ENCODE measurements around the gene WSB2. TPM values are rescaled to one million over a fixed set of nuclear protein-coding genes. Genes with fewer than 3 reads are reported as not detected.

Gene WSB2
- total RNA-seq, 1 donor = 119 TPM

- H3K4me2 ChIP-seq (ENCODE audit: insufficient read depth, low read length) = no peak overlapping the region
- DNase-seq (ENCODE audit: insufficient read length, low spot score, missing footprints) = no peak
- H3K4me1 ChIP-seq (ENCODE audit: insufficient read depth, low read length) = no peaks in the 10 kb centered on the region
- H4K20me1 ChIP-seq (ENCODE audit: insufficient read depth, low read length) = no peaks in the 10 kb centered on the region
- H3K36me3 ChIP-seq (ENCODE audit: insufficient read depth, low read length) = no peaks in the 10 kb centered on the region
- TF ChIP-seq, protein P1, sequence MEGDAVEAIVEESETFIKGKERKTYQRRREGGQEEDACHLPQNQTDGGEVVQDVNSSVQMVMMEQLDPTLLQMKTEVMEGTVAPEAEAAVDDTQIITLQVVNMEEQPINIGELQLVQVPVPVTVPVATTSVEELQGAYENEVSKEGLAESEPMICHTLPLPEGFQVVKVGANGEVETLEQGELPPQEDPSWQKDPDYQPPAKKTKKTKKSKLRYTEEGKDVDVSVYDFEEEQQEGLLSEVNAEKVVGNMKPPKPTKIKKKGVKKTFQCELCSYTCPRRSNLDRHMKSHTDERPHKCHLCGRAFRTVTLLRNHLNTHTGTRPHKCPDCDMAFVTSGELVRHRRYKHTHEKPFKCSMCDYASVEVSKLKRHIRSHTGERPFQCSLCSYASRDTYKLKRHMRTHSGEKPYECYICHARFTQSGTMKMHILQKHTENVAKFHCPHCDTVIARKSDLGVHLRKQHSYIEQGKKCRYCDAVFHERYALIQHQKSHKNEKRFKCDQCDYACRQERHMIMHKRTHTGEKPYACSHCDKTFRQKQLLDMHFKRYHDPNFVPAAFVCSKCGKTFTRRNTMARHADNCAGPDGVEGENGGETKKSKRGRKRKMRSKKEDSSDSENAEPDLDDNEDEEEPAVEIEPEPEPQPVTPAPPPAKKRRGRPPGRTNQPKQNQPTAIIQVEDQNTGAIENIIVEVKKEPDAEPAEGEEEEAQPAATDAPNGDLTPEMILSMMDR (IDR thresholded peaks at IDR 0.05; ENCODE audit: extremely low read depth, low read depth, low read length) = no peak
- H3K27me3 ChIP-seq (ENCODE audit: insufficient read depth, low read length) = no peaks in the 10 kb centered on the region
- H3K9me3 ChIP-seq (ENCODE audit: low read depth, low read length) = no peaks in the 10 kb centered on the region
- H3K27ac ChIP-seq (ENCODE audit: low read depth, low read length) = no peak overlapping the region
- no peak overlapping the region for H2AFZ ChIP-seq (ENCODE audit: low read length)
- no peak overlapping the region for H3K4me3 ChIP-seq (ENCODE audit: insufficient read depth, low read length)
- H3K79me2 ChIP-seq (ENCODE audit: insufficient read depth, low read length) = no peaks in the 10 kb centered on the region
Measured at GRCh38 chr12:118070650-118071049, 9.7 kb upstream of the WSB2 start.

DNA sequence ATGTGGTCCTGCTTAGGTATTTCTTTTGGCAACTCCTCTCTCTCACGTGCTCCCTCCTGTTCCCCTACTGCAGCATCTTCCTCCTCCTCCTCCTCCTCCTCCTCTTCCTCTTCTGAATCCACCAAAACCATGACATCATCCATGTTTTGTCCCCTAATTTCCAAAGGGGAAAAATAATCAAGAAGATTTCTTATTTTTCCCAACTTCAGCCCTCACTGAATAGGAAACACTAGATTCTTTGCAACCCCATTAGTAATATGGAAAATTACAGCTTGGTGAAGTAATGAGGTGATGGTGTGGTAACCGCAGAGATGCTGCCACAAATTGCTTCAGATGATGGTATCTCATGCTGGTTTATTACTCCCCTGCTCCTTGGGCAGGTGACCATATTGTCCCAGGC, 7.5 kb upstream of the WSB2 start:
- no peaks in the 10 kb centered on the region for H3K27me3 ChIP-seq (ENCODE audit: insufficient read depth, low read length)
- H3K36me3 ChIP-seq (ENCODE audit: insufficient read depth, low read length) = no peaks in the 10 kb centered on the region
- H3K79me2 ChIP-seq (ENCODE audit: insufficient read depth, low read length) = no peaks in the 10 kb centered on the region
- no peak overlapping the region for H2AFZ ChIP-seq (ENCODE audit: low read length)
- TF ChIP-seq, protein P1 (IDR thresholded peaks at IDR 0.05; ENCODE audit: extremely low read depth, low read depth, low read length) = no peak
- no peak overlapping the region for H3K4me3 ChIP-seq (ENCODE audit: insufficient read depth, low read length)
- H3K4me1 ChIP-seq (ENCODE audit: insufficient read depth, low read length) = no peaks in the 10 kb centered on the region
- H4K20me1 ChIP-seq (ENCODE audit: insufficient read depth, low read length) = no peaks in the 10 kb centered on the region
- no peak overlapping the region for H3K27ac ChIP-seq (ENCODE audit: low read depth, low read length)
- H3K4me2 ChIP-seq (ENCODE audit: insufficient read depth, low read length) = no peak overlapping the region
- H3K9me3 ChIP-seq (ENCODE audit: low read depth, low read length) = no peaks in the 10 kb centered on the region
- DNase-seq (ENCODE audit: insufficient read length, low spot score, missing footprints) = no peak

GRCh38 chr12:118065380-118065779, 4.4 kb upstream of the WSB2 start:
- Histone ChIP-seq H3K9me3 (ENCODE audit: low read depth, low read length) (no peaks in the 10 kb centered on the region), H3K4me1 (ENCODE audit: insufficient read depth, low read length) (peaks cover 15% of the 10 kb centered on the region), H3K36me3 (ENCODE audit: insufficient read depth, low read length) (no peaks in the 10 kb centered on the region), H3K4me2 (ENCODE audit: insufficient read depth, low read length) (no peak overlapping the region), H4K20me1 (ENCODE audit: insufficient read depth, low read length) (no peaks in the 10 kb centered on the region), H3K27me3 (ENCODE audit: insufficient read depth, low read length) (no peaks in the 10 kb centered on the region), H2AFZ (ENCODE audit: low read length) (no peak overlapping the region), H3K79me2 (ENCODE audit: insufficient read depth, low read length) (peaks cover 14% of the 10 kb centered on the region), H3K27ac (ENCODE audit: low read depth, low read length) (no peak overlapping the region), H3K4me3 (ENCODE audit: insufficient read depth, low read length) (no peak overlapping the region)
- TF ChIP-seq, protein P1 (IDR thresholded peaks at IDR 0.05; ENCODE audit: extremely low read depth, low read depth, low read length) = no peak
- no peak for DNase-seq (ENCODE audit: insufficient read length, low spot score, missing footprints)

GRCh38 chr12:118064608-118065007, 3.6 kb upstream of the WSB2 start:
- Histone ChIP-seq H3K4me3 (ENCODE audit: insufficient read depth, low read length) (no peak overlapping the region), H3K9me3 (ENCODE audit: low read depth, low read length) (no peaks in the 10 kb centered on the region), H3K79me2 (ENCODE audit: insufficient read depth, low read length) (peaks cover 21% of the 10 kb centered on the region), H2AFZ (ENCODE audit: low read length) (no peak overlapping the region), H4K20me1 (ENCODE audit: insufficient read depth, low read length) (no peaks in the 10 kb centered on the region), H3K27me3 (ENCODE audit: insufficient read depth, low read length) (no peaks in the 10 kb centered on the region), H3K27ac (ENCODE audit: low read depth, low read length) (no peak overlapping the region), H3K4me1 (ENCODE audit: insufficient read depth, low read length) (peaks cover 22% of the 10 kb centered on the region), H3K36me3 (ENCODE audit: insufficient read depth, low read length) (no peaks in the 10 kb centered on the region), H3K4me2 (ENCODE audit: insufficient read depth, low read length) (no peak overlapping the region)
- TF ChIP-seq, protein P1 (IDR thresholded peaks at IDR 0.05; ENCODE audit: extremely low read depth, low read depth, low read length) = peak; percentile 11
- no peak for DNase-seq (ENCODE audit: insufficient read length, low spot score, missing footprints)
